Erythroblast (primary cell): ENCODE measurements around the gene IPO5.

Experiments
- GATA1 ChIP-seq: IDR thresholded peaks from 2 replicates; pipeline ENCODE4 v1.6.1; 2011; ENCODE audit warnings: low read depth, mild to moderate bottlenecking, control low read depth, low read length, moderate library complexity
- POLR2A ChIP-seq: IDR thresholded peaks from 2 replicates; pipeline ENCODE4 v1.6.1; 2011; ENCODE audit warnings: mild to moderate bottlenecking, low read length

GRCh38 chr13:98055623-98056022 is 102.1 kb downstream of the IPO5 start:
- TF ChIP-seq POLR2A (no peak), GATA1 (no peak)
